Heart right ventricle (tissue), 16 donors: Measurements from ENCODE around the gene CHD1L. TPM values are rescaled to one million over a fixed set of nuclear protein-coding genes. Genes with fewer than 3 reads are reported as not detected.
A peak's percentile ranks its signal among the peaks of the same experiment; 100 is the strongest.
"Not testable (repeated sequence)": the region's sequence is repeated elsewhere in the genome, so short reads cannot be mapped to it uniquely, and the experiment has no call there.

Experiments
- ATAC-seq, 8 donors: fragments of 200-7000 bp; cut with Tn5 transposase; one replicate each; pipeline ENCODE4 v1.9.1; 2020; ENCODE audit warnings: mild to moderate bottlenecking in 8 of 8, moderate library complexity in 8 of 8, moderate number of reproducible peaks in 1 of 8
- DNase-seq, 2 donors: peaks; one replicate each; pipeline ENCODE4 v3.0.0-alpha.2; 2020
- H3K27ac ChIP-seq, 10 donors: fragments of 200-600 bp; sonication (generic) in 2 of 10; one replicate each; pipeline versions ENCODE4 v1.5.0 to v1.8.0; 2020 to 2022; ENCODE audit warnings: mild to moderate bottlenecking in 3 of 10
- H3K27me3 ChIP-seq, 7 donors: fragments of 200-600 bp; one replicate each; pipeline ENCODE4 v1.8.0; 2021 to 2022; ENCODE audit warnings: mild to moderate bottlenecking in 2 of 7
- H3K36me3 ChIP-seq, 9 donors: fragments of 200-600 bp; sonication (generic) in 1 of 9; one replicate each; pipeline versions ENCODE4 v1.5.0 to v1.8.0; 2020 to 2022; ENCODE audit warnings: mild to moderate bottlenecking in 2 of 9
- H3K4me1 ChIP-seq, 9 donors: fragments of 200-600 bp; sonication (generic) in 1 of 9; one replicate each; pipeline versions ENCODE4 v1.5.0 to v1.8.0; 2020 to 2022; ENCODE audit warnings: mild to moderate bottlenecking in 4 of 9
- H3K4me3 ChIP-seq, 10 donors: fragments of 200-600 bp; sonication (generic) in 2 of 10; one replicate each; pipeline versions ENCODE4 v1.5.0 to v1.8.0; 2020 to 2022; ENCODE audit warnings: mild to moderate bottlenecking in 7 of 10, moderate library complexity in 2 of 10
- H3K9me3 ChIP-seq, 11 donors: fragments of 200-600 bp in 10 of 11; sonication (generic) in 2 of 11; one replicate each; pipeline versions ENCODE4 v1.5.0 to v1.8.0; 2013 to 2022; ENCODE audit warnings: mild to moderate bottlenecking in 2 of 11, control low read depth in 1 of 11, moderate library complexity in 1 of 11
- CTCF ChIP-seq, 9 donors: fragments of 200-600 bp; sonication (generic) in 2 of 9; IDR thresholded peaks; one replicate each; pipeline versions ENCODE4 v1.5.0 to v1.8.0; 2021 to 2022; ENCODE audit warnings: antibody characterized with exemption in 9 of 9, mild to moderate bottlenecking in 5 of 9, moderate library complexity in 1 of 9
- WGBS, 2 donors: extraction: QIAGEN DNeasy Blood & Tissue Kit; methylation state at CpG; one replicate each; pipeline ENCODE4 v1.1.7; 2013; ENCODE audit warnings: inconsistent platforms in 1 of 2; 5-methylcytosine and 5-hydroxymethylcytosine counted together
- intact Hi-C, 10 donors: fragments of 100-400 bp; cut with DNase I; formaldehyde crosslinking; loops; one replicate each; pipeline versions ENCODE4 v1.11.1 to v1.14.2; 2022
- long read RNA-seq, 3 donors: library from polyadenylated mRNA; unstranded; transcript quantifications; one replicate each; pipeline ENCODE4 v2.0.0, GENCODE V29; 2020 to 2021
- polyA plus RNA-seq, 2 donors: library from polyadenylated mRNA; stranded (reverse); fragments of 200-250 nt; gene quantifications; one replicate each; pipeline ENCODE4 v1.2.3, GENCODE V29; 2013
- total RNA-seq, 10 donors: library from RNA; stranded (reverse); fragmentation: NEBNext Ultra II Directional in 3 of 10; extraction: Animal tissue kit (Norgen Biotek cat#: 25700) in 3 of 10; gene quantifications; one replicate each; pipeline versions ENCODE4 v1.2.1 to v1.2.4, GENCODE V29; 2021 to 2023
- donor health status: Arrhythmogenic right ventricular cardiomyopathy.
- donor health status: ischemic (EF 13 %, LVEDD 7.1; RV severe dilation, severe dysfunction).
- donor health status: healthy with polysubstance abuse.
- donor health status: DM: no; HTN: yes; CAD: no.
- donor health status: DM: no; HTN: no; CAD: no.
- donor health status: ischemic (EF 25% LVEDD 6.9; RV normal size, moderate dysfunction).
- donor health status: ischemic (EF 25% LVEDD 5.7; RV mildly dilated, moderate dysfunction).
- donor health status: healthy.
- donor health status: DM: yes; HTN: yes; CAD: no.
- donor health status: Ischemic cardiomyopathy.
- donor health status: ischemic (EF 35%, LVEDD 5.7; RV mildly dilated, moderate dysfunction).
- donor health status: nonischemic (EF 11% LVEDD 7.7; RV severe dilation, severe dysfunction).
- donor health status: DM: yes; HTN: yes; CAD: no.
- donor health status: PGD.
- donor health status: ischemic (EF 29% LVEDD 5.4; RV normal size, mild dysfunction).
- donor health status: nonischemic (EF 23%, LVEDD 6.1; RV moderate dilation, normal function).

The CHD1L gene
- 10 to 100 TPM in 2 of 10 donors, 1 to 10 TPM in 8; 6.0 to 12.9 (median 7.9) TPM for total RNA-seq
- 10 to 100 TPM in 1 of 2 donors, 1 to 10 TPM in 1; 6.8 to 11.2 TPM for polyA plus RNA-seq
- long read RNA-seq, donor 1, transcript CHD1L-202 (23 exons, 2,967 nt) = major isoform, 21 of 29 reads
- long read RNA-seq, donor 1, partial matches to known transcripts = 2 of 29 reads
- long read RNA-seq, donor 1, other reads (novel, unspliced or antisense) = 6 of 29 reads
- long read RNA-seq, donor 2, transcript CHD1L-202 (23 exons, 2,967 nt) = major isoform, 19 of 27 reads
- long read RNA-seq, donor 2, partial matches to known transcripts = 2 of 27 reads
- long read RNA-seq, donor 2, other reads (novel, unspliced or antisense) = 6 of 27 reads
- long read RNA-seq, donor 3, transcript CHD1L-202 (23 exons, 2,967 nt) = major isoform, 45 of 75 reads
- long read RNA-seq, donor 3, partial matches to known transcripts = 8 of 75 reads
- long read RNA-seq, donor 3, other reads (novel, unspliced or antisense) = 19 of 75 reads

GRCh38 chr1:147242449-147243227, at the start of gene CHD1L:
Gene CHD1L, plus strand, starts transcription at chr1:147242684. Its CDS starts 20 bp downstream, at chr1:147242704.
- 0% methylated on average over 82 of the region's 82 CpGs for WGBS, 2 donors
- TF ChIP-seq CTCF (IDR thresholded peaks at IDR 0.05) = peak; percentile 63 to 94 (median 84)
- H3K27me3 ChIP-seq = no peaks in the 10 kb centered on the region
- H3K4me1 ChIP-seq = peaks cover 0 to 47% (median 19%) of the 10 kb centered on the region in 9 donors
- intact Hi-C loops = loop anchor here (1.0 to 5.0 kb wide), 3 partner anchors 70 kb away; partner anchors contain the start of gene PRKAB2 (in 10 of the 10)
- no peaks in the 10 kb centered on the region for H3K9me3 ChIP-seq
- no peaks in the 10 kb centered on the region for H3K36me3 ChIP-seq
- peak; percentile 94 to 96 for DNase-seq
- peak; percentile 97 to 99 (median 98) for ATAC-seq
- peak within 1 kb of the TSS; percentile 71 to 99 (median 91) for H3K4me3 ChIP-seq
- H3K27ac ChIP-seq = peak within 1 kb of the TSS; percentile 21 to 97 (median 91)

- DNase-seq, intact Hi-C loops, H3K4me1 ChIP-seq, H3K36me3 ChIP-seq, H3K9me3 ChIP-seq, ATAC-seq, H3K27me3 ChIP-seq, H3K4me3 ChIP-seq, H3K27ac ChIP-seq: not testable (repeated sequence)
- WGBS, 2 donors = 64 to 83% methylated on average over 3 of the region's 3 CpGs
Measured at GRCh38 chr1:147197324-147197723, 45.2 kb upstream of the CHD1L start.

GRCh38 chr1:147201276-147201675, 41.2 kb upstream of the CHD1L start:
- ATAC-seq (no peak), DNase-seq (no peak)
- Histone ChIP-seq H3K27me3 (no peaks in the 10 kb centered on the region), H3K27ac (no peak overlapping the region), H3K36me3 (peaks cover 0 to 17% (median 0%) of the 10 kb centered on the region in 9 donors), H3K4me3 (no peak overlapping the region), H3K4me1 (peaks cover 0 to 5% (median 0%) of the 10 kb centered on the region in 9 donors), H3K9me3 (no peaks in the 10 kb centered on the region)
- intact Hi-C loops = no loop called here
- WGBS, 2 donors = 79 to 86% methylated on average over 4 of the region's 4 CpGs
- no peak for TF ChIP-seq CTCF (IDR thresholded peaks at IDR 0.05)

GRCh38 chr1:147201786-147202185, 40.7 kb upstream of the CHD1L start:
- no peak for ATAC-seq
- no peak overlapping the region for H3K27ac ChIP-seq

More at GRCh38 chr1:147201786-147202185, 40.7 kb upstream of the CHD1L start:
- intact Hi-C loops = no loop called here
- no peaks in the 10 kb centered on the region for H3K27me3 ChIP-seq
- DNase-seq = no peak
- H3K36me3 ChIP-seq = peaks cover 0 to 17% (median 0%) of the 10 kb centered on the region in 9 donors
- whole genome bisulfite sequencing, 2 donors = 97 to 100% methylated on average over 1 of the region's 1 CpG
- no peak for TF ChIP-seq CTCF (IDR thresholded peaks at IDR 0.05)
- H3K9me3 ChIP-seq = no peaks in the 10 kb centered on the region
- no peak overlapping the region for H3K4me3 ChIP-seq
- peaks cover 0 to 5% (median 0%) of the 10 kb centered on the region in 9 donors for H3K4me1 ChIP-seq
